Femur (tissue), 1 donor: Measurements from ENCODE around the gene TMEM221.

Experiments used
- DNase-seq: peaks from one replicate; pipeline ENCODE4 v3.0.0-alpha.2; 2017

The TMEM221 gene

GRCh38 chr19:17404015-17404414 lies 44.5 kb downstream of the TMEM221 start:
- no peak for DNase-seq

- no peak for DNase-seq
These were observed 45.2 kb downstream of the TMEM221 start for GRCh38 chr19:17402982-17403855.

- no peak for DNase-seq
These were observed 46.8 kb downstream of the TMEM221 start for GRCh38 chr19:17401628-17402027.

- DNase-seq, result no peak
These were observed 49.5 kb downstream of the TMEM221 start for GRCh38 chr19:17398902-17399527.

- peak; percentile 71 for DNase-seq
These were observed 53.5 kb downstream of the TMEM221 start for GRCh38 chr19:17394891-17395415.

GRCh38 chr19:17393914-17394313 lies 54.6 kb downstream of the TMEM221 start, which contains the start of gene CCDC194:
TSS of gene CCDC194 (minus strand) at chr19:17394196. CDS start at chr19:17394158, 38 bp downstream.
- DNase-seq, result peak; percentile 54

GRCh38 chr19:17393002-17393401 lies 55.5 kb downstream of the TMEM221 start:
- DNase-seq, result peak; percentile 65

GRCh38 chr19:17391371-17392151 lies 56.9 kb downstream of the TMEM221 start:
- DNase-seq, result no peak

GRCh38 chr19:17390665-17391370 lies 57.6 kb downstream of the TMEM221 start:
- peak; percentile 95 for DNase-seq

- no peak for DNase-seq
These were observed 58.4 kb downstream of the TMEM221 start for GRCh38 chr19:17389957-17390664.

GRCh38 chr19:17389288-17389687 lies 59.2 kb downstream of the TMEM221 start:
- DNase-seq, result no peak

GRCh38 chr19:17385878-17386611 lies 62.4 kb downstream of the TMEM221 start:
- peak; percentile 81 for DNase-seq
